Stimulated activated CD8-positive, alpha-beta memory T cell treated with anti-CD3 and anti-CD28 coated beads, Interleukin-4, amount 100 ng/mL, for 4 hours (primary cell): ENCODE data around the gene EFNA4.

Source experiments
- DNase-seq, 2 donors: peaks; one replicate each; pipeline ENCODE4 v3.0.0-alpha.2; 2020; ENCODE audit warnings: low read depth in 2 of 2, low spot score in 1 of 2

The EFNA4 gene

DNA sequence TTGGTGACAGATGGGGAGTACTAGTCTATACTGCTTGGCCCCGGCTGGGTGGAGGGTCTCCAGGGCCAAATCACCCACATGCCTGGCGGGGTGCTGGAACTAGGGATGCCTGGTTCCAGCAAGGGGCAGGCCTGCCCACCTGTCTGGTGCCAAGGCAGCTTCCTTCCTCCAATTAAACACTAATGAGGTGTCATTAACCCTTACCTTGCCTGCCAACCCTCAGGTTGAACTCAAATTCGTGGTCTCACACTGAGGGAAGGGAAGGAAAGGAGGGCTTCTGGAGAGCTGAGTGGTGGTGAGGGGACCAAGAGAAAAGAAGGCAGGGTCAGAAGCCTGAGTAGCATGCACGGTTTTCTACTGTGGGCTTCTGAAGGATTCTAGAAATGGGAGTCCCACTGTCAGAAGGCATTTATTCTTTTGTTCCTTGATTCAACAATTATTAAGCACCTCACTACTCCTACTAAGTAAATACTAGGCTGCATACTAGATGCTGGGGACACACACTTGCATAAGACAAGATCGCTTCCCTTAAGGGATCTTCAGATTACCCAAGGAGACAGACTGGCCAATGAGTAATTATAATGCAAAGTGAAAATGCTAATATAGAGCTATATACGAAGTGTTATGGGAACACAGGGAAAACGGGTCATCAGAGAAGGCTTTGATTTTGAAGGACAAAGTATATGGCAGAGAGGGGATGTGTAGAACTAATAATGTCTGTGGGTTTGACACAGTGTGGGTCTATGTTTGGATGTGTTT lies 9.2 kb downstream of the EFNA4 start:
- DNase-seq = no peak

DNA sequence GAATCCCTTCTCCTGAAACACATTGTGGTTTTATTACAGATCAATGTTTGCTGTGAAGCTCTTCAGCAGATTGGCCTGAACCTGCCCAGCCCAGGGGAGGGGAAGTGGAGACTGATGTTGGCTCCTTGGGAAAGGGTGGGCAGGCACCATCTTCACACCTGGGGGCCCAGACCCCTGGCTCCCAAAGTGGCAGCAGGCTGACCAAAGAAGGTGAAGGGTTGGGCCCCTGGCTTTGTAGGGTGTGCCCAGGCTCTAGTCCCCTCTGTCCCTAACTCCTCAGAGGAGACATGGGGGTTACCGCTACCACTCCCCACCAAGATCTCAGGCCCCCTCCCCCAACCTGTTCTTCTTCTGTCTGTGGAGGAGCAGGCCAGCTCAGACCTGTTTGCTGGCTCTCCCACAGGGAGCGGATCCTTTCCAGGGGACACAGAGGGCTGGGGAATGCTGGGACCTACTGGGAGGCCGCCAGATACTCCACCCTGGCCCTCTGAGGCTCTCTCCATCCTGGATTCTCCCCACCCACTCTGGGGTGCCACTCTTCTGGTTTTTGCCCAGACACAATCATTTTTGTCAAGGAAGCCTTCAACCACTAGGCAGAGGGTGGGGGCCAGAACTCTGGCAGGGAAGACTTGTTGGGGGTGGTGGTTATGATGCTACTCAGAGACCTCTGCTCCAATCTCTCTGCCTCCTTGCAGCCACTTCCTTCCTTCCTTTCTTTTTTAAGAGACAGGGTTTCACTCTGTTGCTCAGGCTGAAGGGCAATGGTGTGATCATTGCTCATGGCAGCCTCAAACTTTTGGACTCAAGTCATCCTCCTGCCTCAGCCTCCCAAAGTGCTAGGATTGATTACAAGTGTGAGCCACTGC lies 10.1 kb downstream of the EFNA4 start:
- DNase-seq = no peak

GRCh38 chr1:155075535-155075934 lies 12.0 kb downstream of the EFNA4 start:
- DNase-seq = no peak

- no peak for DNase-seq
These were observed 12.8 kb downstream of the EFNA4 start for GRCh38 chr1:155076371-155076770.

DNA sequence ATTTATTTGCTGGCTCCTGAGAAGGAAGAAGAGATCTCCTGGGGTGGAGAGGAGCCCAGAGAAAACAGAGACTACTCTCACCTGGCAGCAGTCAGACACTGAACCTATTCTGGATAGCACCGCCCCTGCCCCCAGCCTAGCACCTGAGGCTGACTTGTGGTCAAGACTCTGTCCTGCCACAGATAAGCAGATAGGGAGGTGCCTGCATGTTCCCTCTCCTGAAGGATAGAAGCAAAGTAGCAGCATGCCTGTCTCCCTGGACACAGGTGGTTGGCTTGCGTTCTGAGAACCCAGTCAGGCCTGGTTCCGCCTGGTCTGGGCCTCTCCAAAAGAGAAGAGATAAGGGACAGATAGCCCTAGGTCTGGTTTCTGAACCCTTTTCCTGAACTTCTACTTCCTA lies 13.8 kb downstream of the EFNA4 start:
- no peak for DNase-seq

GRCh38 chr1:155077758-155078445 lies 14.4 kb downstream of the EFNA4 start:
- DNase-seq = no peak

GRCh38 chr1:155078469-155079209 lies 15.1 kb downstream of the EFNA4 start, which contains the start of gene EFNA3:
TSS of gene EFNA3 (plus strand) at chr1:155078837. CDS start at chr1:155078942, 105 bp downstream.
- DNase-seq = no peak

GRCh38 chr1:155079210-155079486 lies 15.6 kb downstream of the EFNA4 start:
- no peak for DNase-seq

DNA sequence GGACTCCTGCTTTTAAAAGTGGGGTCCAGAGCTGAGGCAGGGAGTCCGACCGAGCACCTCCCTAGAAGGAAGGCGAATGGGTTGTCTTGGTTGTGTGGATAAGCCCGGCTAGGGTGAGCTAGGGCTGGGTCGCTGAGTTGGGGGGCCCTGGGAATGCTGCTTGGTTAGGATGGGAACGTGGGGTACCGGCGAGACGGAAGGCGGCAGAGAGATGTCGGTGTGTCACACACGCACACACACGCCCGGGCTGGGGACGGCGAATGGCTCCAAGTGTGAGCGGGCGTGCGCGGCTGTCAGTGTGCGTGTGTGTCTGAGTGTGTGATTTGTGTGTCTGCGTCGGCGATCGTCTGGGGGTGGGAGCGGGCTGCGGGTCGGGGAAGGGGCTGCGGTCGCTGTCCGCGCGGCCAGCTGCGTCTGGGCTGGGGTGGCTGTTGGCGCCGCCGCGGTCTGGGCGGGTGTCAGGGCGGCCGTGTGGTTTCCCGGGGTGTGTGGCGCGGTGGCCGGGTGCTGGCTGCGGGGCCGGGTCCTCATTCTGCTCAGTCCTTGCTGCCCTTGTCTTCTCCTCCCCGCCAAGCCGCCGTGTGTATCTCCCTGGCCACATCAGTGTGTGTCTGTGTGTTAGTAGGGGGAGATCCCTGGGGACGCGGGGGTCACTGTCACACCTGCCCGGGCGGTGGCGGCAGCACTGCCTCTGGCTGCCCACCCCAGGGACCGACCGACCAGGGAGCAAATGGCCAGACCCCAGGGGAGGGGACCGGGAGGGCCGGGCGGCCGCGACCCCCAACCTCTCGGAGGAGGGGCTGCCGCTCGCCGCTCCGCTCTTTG lies 16.2 kb downstream of the EFNA4 start:
- no peak for DNase-seq

- no peak for DNase-seq
These were observed 17.0 kb downstream of the EFNA4 start for GRCh38 chr1:155080312-155081228.

DNA sequence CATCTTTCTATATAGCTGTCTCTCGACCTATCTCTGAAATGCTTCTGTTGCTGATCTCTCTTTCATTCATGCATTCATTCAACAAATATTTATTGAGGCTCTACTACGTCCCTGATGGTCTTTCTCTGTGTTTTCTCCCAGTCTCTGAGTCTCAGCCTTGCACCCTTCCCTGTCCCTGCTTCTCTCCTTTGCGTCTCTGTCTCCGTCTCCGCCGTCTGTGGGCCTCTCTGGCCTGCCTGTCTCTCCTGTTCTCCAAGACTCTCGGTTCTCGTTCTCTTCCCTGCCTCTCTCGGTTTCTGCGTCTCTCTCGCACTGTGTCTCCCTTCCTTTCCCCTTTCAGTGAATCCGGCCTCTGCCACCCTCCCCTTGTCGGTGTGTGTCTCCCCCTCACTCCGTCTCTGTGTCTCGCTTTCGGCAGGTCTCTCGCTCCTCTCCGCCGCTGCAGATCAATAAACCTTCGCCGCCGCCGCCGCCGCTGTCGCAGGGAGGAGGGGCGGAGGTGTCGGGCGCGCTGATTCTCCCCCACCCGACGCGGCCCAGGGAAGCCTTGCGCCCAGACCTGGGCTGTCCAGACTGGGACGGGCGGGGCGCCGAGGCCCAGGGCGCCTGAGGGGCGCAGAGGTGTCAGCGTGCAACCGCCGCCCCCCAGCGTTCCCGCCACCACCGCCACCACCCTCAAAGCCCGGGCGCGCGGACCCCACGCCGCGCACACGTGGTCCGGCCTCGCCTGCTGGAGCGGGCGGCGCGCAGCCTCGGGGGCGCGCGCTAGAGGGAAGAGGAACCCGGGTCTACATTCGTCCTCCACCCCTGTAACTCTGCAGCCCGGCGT lies 18.1 kb downstream of the EFNA4 start:
- no peak for DNase-seq

DNA sequence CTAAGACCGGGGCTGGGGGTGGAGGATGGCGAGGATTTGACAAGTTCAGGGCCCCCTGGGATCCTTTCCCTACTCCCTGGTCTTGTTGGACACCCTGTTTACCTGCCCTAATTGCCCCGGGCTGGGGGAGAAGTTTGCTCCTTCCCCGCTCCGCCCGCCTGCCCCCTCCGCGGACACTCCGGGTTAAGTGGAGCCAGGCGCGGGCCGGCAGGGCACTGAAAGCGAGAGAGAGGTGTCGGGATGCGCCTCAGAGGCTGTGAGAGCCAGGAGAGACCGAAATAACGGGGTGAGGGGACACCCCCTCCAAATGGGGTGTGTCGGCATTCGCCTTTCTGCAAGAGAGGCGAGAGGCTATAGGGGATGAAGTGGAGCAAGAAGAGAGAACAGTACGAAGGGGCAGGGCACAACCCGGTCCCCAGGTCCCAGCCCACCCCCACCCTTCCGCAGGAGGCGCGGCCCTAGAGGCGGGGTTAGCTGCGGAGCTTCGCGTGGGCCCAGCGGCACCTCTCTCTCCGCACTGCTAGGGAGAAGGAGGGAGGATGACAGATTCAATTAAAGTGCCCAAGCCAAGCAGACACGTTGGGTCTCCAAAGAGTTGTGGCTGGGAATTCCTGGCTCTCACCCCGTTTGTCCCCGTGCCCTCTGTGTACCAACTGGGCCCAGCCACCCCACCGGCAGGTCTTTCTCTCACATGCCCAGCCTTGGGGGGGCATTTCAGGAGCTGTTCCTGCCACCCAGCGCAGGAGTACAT lies 18.9 kb downstream of the EFNA4 start:
- DNase-seq = no peak

GRCh38 chr1:155083052-155083541 lies 19.6 kb downstream of the EFNA4 start:
- no peak for DNase-seq

DNA sequence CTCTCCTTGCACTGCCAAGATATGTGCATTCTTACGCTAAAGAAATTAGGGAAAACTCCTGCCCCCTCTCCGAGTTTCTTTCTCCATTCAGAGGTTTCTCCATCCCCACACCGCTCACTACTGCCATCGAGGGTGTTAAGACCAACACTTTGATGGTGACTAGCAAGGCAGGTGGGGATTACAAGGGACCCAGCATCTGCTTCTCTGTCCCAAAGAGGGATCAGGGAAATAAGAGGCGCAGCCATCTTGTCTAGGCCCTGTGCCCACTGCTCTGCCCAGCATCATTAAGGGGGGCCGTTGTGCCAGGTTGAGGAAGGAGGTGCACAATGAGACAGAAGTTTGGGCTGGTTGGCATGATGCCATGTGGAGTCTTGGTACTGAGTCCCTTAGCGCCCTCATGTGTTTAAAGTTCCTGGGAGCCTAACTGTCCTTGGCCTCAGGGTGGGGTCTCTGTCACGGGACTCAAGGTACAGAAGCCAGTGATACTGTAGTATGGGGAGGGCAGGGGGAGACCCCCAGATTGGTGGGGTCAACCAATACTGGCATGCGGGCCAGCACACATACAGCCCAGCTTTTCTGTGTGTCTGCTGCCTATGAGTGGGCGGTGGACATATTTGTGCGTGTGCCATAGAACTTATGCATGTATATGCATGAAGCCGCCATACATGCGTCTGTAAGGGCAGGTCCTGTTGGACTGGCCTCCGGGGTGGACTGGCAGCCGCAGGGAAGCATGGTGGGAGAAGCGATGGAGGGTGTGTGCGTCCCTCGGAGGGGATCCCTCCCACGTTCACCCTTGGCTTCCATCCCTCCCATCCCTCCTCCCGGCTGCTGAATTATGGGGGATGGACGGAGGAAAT lies 20.6 kb downstream of the EFNA4 start:
- DNase-seq = no peak

DNA sequence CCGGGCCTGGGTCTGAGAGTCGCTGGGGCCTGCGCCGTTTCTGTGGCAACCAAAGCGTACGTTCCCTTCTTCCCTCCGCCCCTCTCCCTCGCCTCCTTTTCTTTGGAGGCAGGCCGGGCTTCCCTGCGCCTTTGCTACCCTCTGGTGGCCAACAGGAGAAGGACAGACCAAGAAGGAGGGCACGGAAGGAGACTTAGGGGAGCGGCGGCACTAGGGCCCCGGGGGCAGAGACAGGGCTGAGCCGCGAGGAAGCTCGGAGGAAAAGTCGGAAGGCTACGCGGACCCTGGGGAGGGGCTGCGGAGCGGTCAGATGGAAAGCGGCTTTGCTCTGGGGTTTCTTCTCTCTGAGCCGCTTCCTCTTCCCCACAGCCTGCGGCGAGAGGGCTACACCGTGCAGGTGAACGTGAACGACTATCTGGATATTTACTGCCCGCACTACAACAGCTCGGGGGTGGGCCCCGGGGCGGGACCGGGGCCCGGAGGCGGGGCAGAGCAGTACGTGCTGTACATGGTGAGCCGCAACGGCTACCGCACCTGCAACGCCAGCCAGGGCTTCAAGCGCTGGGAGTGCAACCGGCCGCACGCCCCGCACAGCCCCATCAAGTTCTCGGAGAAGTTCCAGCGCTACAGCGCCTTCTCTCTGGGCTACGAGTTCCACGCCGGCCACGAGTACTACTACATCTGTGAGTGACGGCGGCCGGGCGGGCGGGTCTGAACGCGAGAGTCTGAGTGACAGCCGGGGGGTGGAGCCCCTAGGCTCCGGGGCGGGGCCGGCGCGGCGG lies 21.4 kb downstream of the EFNA4 start:
- peak; percentile 78 to 84 for DNase-seq
